HCT116 (cell line): Measurements from ENCODE around the gene DHRS7.

Experiments
- CTCF ChIP-seq, 3 experiments: fragments of 200-600 bp in 1 of 3; sonication (generic) in 1 of 3; IDR thresholded peaks in 2 of 3; conservative IDR thresholded peaks in 1 of 3; 2 replicates each; pipeline ENCODE4 v1.5.1; 2012 to 2017; ENCODE audit warnings: low read depth in 2 of 3, low read length in 2 of 3, antibody characterized with exemption in 1 of 3, borderline replicate concordance in 1 of 3, control low read depth in 1 of 3, mild to moderate bottlenecking in 1 of 3, mixed read lengths in 1 of 3, mixed run types in 1 of 3, moderate library complexity in 1 of 3; ENCODE audit not compliant: insufficient read depth in 1 of 3
- RAD21 ChIP-seq: IDR thresholded peaks from 2 replicates; pipeline ENCODE4 v1.6.1; 2012; ENCODE audit warnings: low read depth, mild to moderate bottlenecking

GRCh38 chr14:60188115-60188514 lies 22.9 kb upstream of the DHRS7 start:
- TF ChIP-seq RAD21 (peak; percentile 64), CTCF (IDR thresholded peaks at IDR 0.05 in 2 of 3, conservative IDR thresholded peaks at IDR 0.05 in 1 of 3; ENCODE audit: borderline replicate concordance in 1 of 3, insufficient read depth in 1 of 3, low read depth in 2 of 3, low read length in 2 of 3) (peak; percentile 9 to 36 (median 33); a peak in 2 of 6 replicates)
